ELF-1 (cell line): ENCODE results near the gene ITGA11.
A peak's percentile ranks its signal among the peaks of the same experiment; 100 is the strongest.
"Not testable (repeated sequence)": the region's sequence is repeated elsewhere in the genome, so short reads cannot be mapped to it uniquely, and the experiment has no call there.

Experiments
- DNase-seq: peaks from one replicate; pipeline ENCODE4 v3.0.0-alpha.2; 2016; ENCODE audit warnings: low read depth, low spot score

ITGA11 gene

GRCh38 chr15:68409736-68410370, 22.1 kb downstream of the ITGA11 start:
- no peak for DNase-seq

DNA sequence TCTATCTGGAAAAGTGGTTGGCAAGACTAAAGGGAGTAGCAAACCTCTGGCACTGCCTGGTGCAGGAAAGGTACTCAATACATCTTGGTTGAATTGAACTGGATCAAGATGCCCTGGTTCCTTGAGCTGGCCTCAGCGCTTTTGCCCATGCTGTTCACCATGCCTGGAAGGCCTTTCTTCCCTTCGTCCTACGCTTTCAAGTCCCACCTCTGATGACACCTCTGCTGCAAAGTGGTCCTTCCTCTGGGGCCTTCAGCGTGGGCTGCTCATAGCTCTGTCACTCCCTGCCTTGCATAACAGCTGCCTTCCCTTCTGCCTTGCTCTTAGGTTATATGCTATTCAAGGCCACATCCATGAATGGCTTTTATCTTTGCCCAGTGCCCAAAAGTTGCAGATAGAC, 23.0 kb downstream of the ITGA11 start:
- no peak for DNase-seq

DNA sequence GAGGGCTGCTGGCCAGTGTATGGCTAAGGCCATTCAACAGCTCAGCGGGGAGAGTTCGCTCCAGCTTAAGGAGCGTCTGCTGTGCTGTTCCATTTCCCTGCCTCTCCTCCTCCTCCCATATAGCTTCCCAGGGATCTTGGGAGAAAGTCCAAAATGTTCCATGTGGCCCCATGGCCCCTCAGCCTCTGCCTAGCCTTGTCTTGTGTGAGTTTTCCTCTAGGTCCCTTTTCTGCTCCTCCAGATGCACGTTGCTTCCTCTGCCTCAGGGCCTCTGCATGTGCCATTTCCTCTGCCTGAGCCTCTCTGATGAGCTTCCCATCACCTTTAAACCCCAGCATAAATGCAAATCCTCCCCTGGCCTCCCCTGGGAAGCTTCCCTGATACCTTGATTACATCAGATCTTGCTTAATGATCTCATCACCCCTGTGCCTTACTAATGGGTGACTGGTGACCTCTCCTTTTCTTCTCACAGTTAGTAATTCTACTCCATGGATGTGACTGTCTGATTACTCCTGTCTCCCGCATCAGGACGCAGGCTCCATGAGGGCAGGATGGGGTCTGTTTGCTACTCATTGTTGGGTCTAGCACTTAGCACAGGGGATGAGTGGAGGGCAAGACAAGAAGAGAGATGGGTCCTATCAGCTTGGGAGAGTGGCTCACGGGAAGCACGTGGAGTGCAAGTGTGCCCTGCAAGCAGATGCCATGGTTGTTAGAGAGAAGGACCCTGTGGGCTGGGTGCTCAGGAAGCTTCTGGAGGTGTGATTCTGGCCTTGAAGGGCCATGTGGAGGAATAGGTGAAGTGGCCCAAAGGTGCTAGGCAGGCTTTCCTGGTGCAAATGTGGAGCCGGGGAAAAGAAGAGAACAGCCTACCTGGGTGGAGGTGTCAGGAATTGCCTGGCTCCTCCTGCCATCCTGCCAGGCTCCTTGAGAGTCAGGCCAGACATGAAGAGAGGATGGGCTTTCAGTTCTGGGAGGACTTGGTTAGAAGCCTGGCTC, 23.8 kb downstream of the ITGA11 start:
- DNase-seq: no peak

DNA sequence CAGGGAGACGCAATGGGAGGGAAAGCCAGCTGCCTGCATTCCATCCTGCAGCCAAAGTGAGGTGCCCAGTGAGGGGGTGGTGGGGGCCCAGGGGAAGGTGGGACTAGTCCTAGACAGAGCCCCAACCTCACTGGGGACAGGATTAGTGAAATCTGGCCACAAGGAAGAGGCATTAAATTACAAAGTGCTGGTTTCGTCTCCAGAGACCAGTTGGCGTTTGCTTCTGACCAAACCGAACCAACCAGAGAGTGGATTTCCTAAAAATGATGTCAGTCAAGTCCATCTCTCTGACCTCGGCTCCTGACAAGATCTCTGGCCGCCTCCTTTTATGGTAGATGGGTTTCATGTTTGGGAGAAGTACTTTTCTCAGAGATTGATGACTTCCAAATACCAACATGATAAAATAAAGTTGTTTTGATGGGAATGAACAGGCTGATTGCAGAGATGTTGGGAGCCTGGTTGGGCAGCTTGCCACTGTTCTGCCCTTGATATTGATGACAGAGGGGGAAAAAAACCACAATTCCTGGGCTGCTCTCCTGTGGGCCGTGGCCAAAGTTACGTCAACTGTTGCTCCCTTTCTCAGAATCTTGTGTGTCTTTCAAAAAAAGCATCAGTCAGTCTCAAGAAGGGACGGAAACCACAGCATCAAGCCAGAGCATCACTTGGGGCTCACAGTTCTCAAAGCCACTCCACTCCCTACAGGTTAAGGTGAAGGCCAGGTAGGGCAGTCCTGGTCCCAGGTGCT, 24.6 kb downstream of the ITGA11 start:
- no peak for DNase-seq

DNA sequence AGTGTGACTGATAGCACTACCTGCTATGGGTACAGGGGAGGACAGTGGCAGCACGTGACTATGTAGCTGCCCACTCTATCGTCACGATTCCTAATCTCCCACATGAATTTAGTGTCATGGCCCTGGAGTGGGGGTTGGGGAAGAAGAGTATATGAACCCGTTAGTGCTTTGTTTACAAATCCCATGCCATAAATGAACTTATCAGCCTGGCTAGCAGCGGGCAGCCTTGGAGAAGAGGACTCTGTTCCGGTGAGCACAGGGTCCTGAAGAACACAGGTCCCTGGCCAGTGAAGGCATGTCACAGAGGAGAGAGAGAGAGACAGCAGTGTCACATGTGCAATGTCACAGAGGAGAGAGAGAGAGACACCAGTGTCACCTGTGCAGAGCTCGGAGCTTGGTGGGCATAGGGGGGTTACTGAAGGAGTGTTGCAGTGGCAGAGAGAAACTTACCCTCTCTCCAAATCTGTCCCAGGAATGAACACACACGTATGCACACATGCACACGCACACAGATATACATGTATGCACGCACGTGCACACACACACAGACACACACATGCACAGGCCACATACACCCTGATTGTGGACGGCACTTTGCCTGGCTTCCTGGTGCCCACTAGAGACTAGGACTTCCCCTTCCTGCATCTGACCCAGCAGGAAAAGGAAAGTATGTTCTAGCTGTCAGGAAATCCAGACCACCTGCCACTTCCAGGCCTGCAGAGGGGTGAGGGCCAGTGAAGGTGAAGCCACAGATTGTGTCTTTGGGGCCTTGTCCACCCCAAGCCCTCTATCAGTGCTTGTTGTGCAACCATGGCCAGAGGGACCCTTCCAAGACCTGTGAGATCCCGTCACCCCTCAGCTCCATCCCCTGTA, 26.3 kb downstream of the ITGA11 start:
- DNase-seq: no peak

DNA sequence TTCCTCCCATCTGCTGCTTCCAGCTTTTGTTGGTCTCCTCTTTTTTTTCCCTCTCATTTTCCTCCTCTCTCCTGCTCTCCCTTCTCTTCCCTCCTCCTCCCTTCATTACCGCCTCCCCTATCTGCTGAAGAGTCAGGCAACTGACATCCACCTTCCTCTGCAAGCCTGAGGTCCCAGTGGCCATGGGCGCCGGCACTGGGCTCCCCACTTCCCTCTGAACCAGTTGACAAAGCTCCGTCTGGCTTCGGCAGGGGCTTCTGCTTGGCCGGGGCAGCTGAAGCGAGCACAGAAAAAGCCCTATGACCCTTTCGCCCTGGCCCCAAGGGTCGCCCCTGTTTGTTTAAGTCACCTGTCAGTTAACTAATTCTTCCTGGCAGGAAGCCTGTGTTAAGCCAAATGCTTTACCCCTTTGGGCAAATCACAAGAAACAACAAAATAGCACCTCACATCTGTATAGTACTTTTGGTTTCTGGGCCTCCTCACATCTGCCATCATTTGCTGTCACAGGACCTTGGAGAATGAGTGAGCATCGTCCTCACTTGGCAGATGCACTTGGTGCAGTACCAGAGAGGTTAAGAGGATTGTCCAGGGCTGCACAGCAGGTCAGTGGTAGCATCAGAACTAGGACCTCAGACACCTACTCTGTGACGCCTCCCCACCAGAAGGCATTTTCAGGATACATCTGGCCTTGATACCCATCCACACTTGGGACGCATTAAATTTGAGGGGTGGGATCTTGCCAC, 27.7 kb downstream of the ITGA11 start:
- DNase-seq: no peak

GRCh38 chr15:68403161-68403941, 28.6 kb downstream of the ITGA11 start:
- no peak for DNase-seq

GRCh38 chr15:68402432-68403160, 29.4 kb downstream of the ITGA11 start:
- DNase-seq: no peak

DNA sequence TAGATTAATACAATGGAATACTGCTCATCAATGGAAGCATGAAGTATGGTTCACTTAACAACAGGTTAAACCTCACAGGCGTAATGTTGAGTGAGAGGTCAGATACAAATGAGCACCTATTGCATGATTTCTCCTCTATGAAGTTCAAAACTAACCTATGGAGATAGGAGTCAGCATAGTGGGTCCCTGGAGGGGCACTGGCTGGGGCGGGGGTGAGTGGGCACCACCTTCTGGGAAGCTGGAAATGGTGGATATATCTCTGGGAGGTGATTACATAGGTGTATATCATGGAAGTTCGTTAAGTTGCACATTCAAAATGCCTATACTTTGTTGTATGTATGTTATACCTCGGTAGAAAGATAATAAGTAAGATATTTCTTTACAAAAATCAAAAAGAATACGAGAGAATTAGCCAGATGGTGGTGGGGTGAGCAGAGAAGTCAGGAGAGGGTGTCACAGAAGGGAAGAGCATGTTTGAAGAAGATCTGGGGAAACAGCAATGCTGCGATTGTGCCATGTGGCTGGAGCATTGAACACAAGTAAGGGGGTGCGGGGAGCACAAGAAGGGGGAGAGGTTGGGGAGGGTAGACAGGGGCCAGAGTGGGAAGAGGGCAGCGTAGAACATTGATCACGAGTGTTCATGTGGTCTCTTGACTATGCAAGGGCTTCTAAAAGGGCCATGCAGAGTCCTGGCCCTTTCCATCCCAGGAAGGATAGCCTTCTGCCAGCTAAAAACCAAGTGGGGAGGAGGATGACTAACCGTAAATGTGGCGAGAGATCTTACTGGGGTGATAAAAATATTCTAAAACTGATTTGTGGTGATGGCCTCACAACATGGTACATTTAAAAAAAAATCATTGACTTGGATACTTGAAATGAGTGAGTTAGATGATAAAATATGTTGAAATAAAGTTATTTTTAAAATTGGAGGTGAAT, 30.2 kb downstream of the ITGA11 start:
- DNase-seq: no peak

DNA sequence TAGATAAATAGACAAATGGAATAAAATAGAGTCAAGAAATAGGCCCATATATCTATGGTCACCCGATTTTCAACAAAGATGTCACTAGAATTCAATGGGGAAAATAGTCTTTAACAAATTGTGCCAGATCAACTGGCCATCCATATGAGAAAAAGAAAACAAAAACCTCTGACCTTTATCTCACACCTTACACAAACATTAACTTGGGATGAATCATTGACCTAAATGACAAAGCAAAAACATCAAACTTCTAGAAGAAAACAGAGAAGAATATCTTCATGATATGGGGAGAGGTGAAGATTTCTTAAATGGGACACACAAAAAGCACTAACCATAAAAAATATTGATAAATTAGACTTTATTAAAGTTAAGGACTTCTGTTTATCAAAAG, 31.9 kb downstream of the ITGA11 start:
- no peak for DNase-seq

DNA sequence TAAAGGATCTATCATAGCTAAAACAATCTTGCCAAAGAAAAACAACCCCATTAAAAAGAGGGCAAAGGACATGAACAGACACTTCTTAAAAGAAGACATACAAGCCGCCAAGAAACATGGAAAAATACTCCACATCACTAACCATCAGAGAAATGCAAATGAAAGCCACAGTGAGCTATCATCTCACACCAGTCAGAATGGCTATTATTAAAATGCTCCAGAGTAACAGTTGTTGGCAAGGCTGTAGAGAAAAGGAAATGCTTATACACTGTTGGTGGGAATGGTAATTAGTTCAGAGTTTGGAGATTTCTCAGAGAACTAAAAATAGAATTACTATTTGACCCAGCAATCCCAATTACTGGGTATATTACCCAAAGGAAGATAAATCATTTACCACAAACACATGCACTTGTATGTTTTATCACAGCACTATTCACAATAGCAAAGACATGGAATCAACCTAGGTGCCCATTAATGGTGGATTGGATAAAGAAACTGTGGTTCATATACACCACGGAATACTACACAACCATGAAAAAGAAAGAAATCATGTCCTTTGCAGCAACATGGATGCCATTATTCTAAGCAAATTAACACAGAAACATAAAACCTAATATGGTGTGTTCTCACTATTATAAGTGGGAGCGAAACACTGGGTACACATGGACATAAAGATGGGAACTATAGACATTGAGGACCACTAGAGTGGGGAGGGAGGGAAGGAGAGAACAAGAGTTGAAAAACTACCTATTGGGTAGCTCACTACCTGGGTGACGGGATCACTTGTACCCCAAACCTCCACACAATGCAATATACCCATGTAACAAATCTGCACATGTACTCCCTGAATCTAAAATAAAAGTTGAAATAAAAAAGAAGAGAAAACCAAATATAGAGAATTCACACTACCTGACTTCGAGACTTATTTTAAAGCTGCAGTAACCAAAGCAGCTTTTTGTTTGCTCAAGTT, 32.6 kb downstream of the ITGA11 start:
- no peak for DNase-seq

DNA sequence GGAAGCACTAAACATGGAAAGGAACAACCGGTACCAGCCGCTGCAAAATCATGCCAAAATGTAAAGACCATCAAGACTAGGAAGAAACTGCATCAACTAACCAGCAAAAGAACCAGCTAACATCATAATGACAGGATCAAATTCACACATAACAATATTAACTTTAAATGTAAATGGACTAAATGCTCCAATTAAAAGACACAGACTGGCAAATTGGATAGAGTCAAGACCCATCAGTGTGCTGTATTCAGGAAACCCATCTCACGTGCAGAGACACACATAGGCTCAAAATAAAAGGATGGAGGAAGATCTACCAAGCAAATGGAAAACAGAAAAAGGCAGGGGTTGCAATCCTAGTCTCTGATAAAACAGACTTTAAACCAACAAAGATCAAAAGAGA, 34.0 kb downstream of the ITGA11 start:
- not testable (repeated sequence) for DNase-seq

- DNase-seq: no peak
Measured at GRCh38 chr15:68396068-68396467, 35.9 kb downstream of the ITGA11 start.

DNA sequence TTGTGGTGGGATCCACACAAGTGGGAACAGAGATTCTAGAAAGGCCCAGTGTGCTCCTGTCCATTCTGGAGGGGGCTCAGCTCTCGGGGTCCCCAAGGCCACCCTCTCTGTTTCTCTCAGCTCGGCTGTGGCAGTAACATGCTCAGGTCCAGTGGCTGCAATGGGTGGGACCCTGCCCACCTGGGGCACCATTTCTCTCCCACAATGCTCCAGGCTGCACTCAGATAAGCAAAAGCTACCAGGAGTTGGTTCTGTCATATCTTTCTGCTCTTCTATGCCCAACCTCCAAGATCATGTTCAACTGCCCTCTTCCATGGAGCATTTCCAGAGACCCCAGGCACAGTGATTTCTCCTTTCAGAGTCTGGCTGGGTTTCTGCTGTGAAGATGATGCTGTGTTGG, 40.8 kb downstream of the ITGA11 start:
- no peak for DNase-seq

- DNase-seq: peak; percentile 23
Measured at GRCh38 chr15:68389936-68390817, 41.8 kb downstream of the ITGA11 start.
